ENCODE measurements around the gene CPEB3.

- TF ChIP-seq POLR2AphosphoS5 (IDR thresholded peaks at IDR 0.05; ENCODE audit: borderline replicate concordance, low read depth, low read length) (no peak), EZH2 (IDR thresholded peaks at IDR 0.05) (no peak)
Observed at GRCh38 chr10:92082583-92083280, 208.1 kb downstream of the CPEB3 start.
